ENCODE measurements around the gene SLC45A2.
"Not testable (repeated sequence)": the region's sequence is repeated elsewhere in the genome, so short reads cannot be mapped to it uniquely, and the experiment has no call there.

Gene SLC45A2

GRCh38 chr5:34013547-34013946, 29.1 kb upstream of the SLC45A2 start:
- H3K9me3 Mint-ChIP-seq (ENCODE audit: low read depth) = peaks cover 6% of the 10 kb centered on the region
- H3K27ac Mint-ChIP-seq = no peak overlapping the region
- H3K27me3 Mint-ChIP-seq = no peaks in the 10 kb centered on the region
- no peak overlapping the region for H3K4me3 Mint-ChIP-seq
- peaks cover 7% of the 10 kb centered on the region for H3K4me1 Mint-ChIP-seq (ENCODE audit: low read depth)
- peaks cover 2% of the 10 kb centered on the region for H3K36me3 Mint-ChIP-seq

GRCh38 chr5:34012791-34013190, 28.3 kb upstream of the SLC45A2 start:
- Mint-ChIP-seq H3K9me3 (ENCODE audit: low read depth) (peaks cover 6% of the 10 kb centered on the region), H3K4me1 (ENCODE audit: low read depth) (peaks cover 10% of the 10 kb centered on the region), H3K27ac (no peak overlapping the region), H3K36me3 (peaks cover 2% of the 10 kb centered on the region), H3K27me3 (no peaks in the 10 kb centered on the region), H3K4me3 (no peak overlapping the region)

GRCh38 chr5:34011536-34011935, 27.0 kb upstream of the SLC45A2 start:
- no peak overlapping the region for H3K27ac Mint-ChIP-seq
- H3K4me1 Mint-ChIP-seq (ENCODE audit: low read depth) = peaks cover 18% of the 10 kb centered on the region
- peaks cover 2% of the 10 kb centered on the region for H3K36me3 Mint-ChIP-seq
- H3K27me3 Mint-ChIP-seq = no peaks in the 10 kb centered on the region
- H3K4me3 Mint-ChIP-seq = no peak overlapping the region
- peaks cover 6% of the 10 kb centered on the region for H3K9me3 Mint-ChIP-seq (ENCODE audit: low read depth)

- peaks cover 25% of the 10 kb centered on the region for H3K4me1 Mint-ChIP-seq (ENCODE audit: low read depth)
- H3K9me3 Mint-ChIP-seq (ENCODE audit: low read depth); H3K27me3 Mint-ChIP-seq; H3K36me3 Mint-ChIP-seq; H3K4me3 Mint-ChIP-seq; H3K27ac Mint-ChIP-seq: not testable (repeated sequence)
These were observed 25.7 kb upstream of the SLC45A2 start for GRCh38 chr5:34010146-34010545.

GRCh38 chr5:34009610-34010009, 25.1 kb upstream of the SLC45A2 start:
- Mint-ChIP-seq H3K27me3 (no peaks in the 10 kb centered on the region), H3K36me3 (no peaks in the 10 kb centered on the region), H3K9me3 (ENCODE audit: low read depth) (peaks cover 6% of the 10 kb centered on the region), H3K4me1 (ENCODE audit: low read depth) (peaks cover 27% of the 10 kb centered on the region), H3K27ac (no peak overlapping the region), H3K4me3 (peak overlapping the region; percentile 20)

- peaks cover 4% of the 10 kb centered on the region for H3K9me3 Mint-ChIP-seq (ENCODE audit: low read depth)
- H3K36me3 Mint-ChIP-seq = peaks cover 1% of the 10 kb centered on the region
- H3K4me3 Mint-ChIP-seq = peak overlapping the region; percentile 94
- H3K4me1 Mint-ChIP-seq (ENCODE audit: low read depth) = peaks cover 28% of the 10 kb centered on the region
- H3K27ac Mint-ChIP-seq = peak overlapping the region; percentile 89
- H3K27me3 Mint-ChIP-seq = no peaks in the 10 kb centered on the region
These were observed 24.3 kb upstream of the SLC45A2 start for GRCh38 chr5:34008802-34009201.

- H3K27ac Mint-ChIP-seq = peak within 1 kb of the TSS; percentile 89
- H3K27me3 Mint-ChIP-seq = no peaks in the 10 kb centered on the region
- H3K4me3 Mint-ChIP-seq = peak within 1 kb of the TSS; percentile 94
- no peaks in the 10 kb centered on the region for H3K9me3 Mint-ChIP-seq (ENCODE audit: low read depth)
- H3K36me3 Mint-ChIP-seq = peaks cover 9% of the 10 kb centered on the region
- H3K4me1 Mint-ChIP-seq (ENCODE audit: low read depth) = peaks cover 28% of the 10 kb centered on the region
These were observed 23.4 kb upstream of the SLC45A2 start, which contains the start of gene AMACR for GRCh38 chr5:34007621-34008600. Gene AMACR (minus strand): TSS chr5:34008050. CDS start chr5:34008019, 31 bp downstream.

GRCh38 chr5:34007201-34007620, 22.7 kb upstream of the SLC45A2 start:
- peak overlapping the region; percentile 94 for H3K4me3 Mint-ChIP-seq
- H3K36me3 Mint-ChIP-seq = peaks cover 9% of the 10 kb centered on the region
- H3K9me3 Mint-ChIP-seq (ENCODE audit: low read depth) = no peaks in the 10 kb centered on the region
- H3K27ac Mint-ChIP-seq = peak overlapping the region; percentile 89
- no peaks in the 10 kb centered on the region for H3K27me3 Mint-ChIP-seq
- peaks cover 28% of the 10 kb centered on the region for H3K4me1 Mint-ChIP-seq (ENCODE audit: low read depth)

GRCh38 chr5:34005681-34006080, 21.2 kb upstream of the SLC45A2 start:
- Mint-ChIP-seq H3K4me3 (peak overlapping the region; percentile 41), H3K36me3 (peaks cover 9% of the 10 kb centered on the region), H3K27me3 (no peaks in the 10 kb centered on the region), H3K9me3 (ENCODE audit: low read depth) (no peaks in the 10 kb centered on the region), H3K27ac (peak overlapping the region; percentile 41), H3K4me1 (ENCODE audit: low read depth) (peaks cover 28% of the 10 kb centered on the region)

- H3K27ac Mint-ChIP-seq = no peak overlapping the region
- no peak overlapping the region for H3K4me3 Mint-ChIP-seq
- H3K27me3 Mint-ChIP-seq = no peaks in the 10 kb centered on the region
- H3K4me1 Mint-ChIP-seq (ENCODE audit: low read depth) = peaks cover 28% of the 10 kb centered on the region
- H3K9me3 Mint-ChIP-seq (ENCODE audit: low read depth) = no peaks in the 10 kb centered on the region
- peaks cover 9% of the 10 kb centered on the region for H3K36me3 Mint-ChIP-seq
These were observed 20.7 kb upstream of the SLC45A2 start for GRCh38 chr5:34005211-34005610.

- Mint-ChIP-seq H3K27ac (no peak overlapping the region), H3K36me3 (peaks cover 9% of the 10 kb centered on the region), H3K27me3 (no peaks in the 10 kb centered on the region), H3K9me3 (ENCODE audit: low read depth) (no peaks in the 10 kb centered on the region), H3K4me3 (no peak overlapping the region), H3K4me1 (ENCODE audit: low read depth) (peaks cover 25% of the 10 kb centered on the region)
These were observed 19.4 kb upstream of the SLC45A2 start for GRCh38 chr5:34003941-34004340.

GRCh38 chr5:34002629-34003328, 18.3 kb upstream of the SLC45A2 start:
- Mint-ChIP-seq H3K27me3 (no peaks in the 10 kb centered on the region), H3K36me3 (peaks cover 12% of the 10 kb centered on the region), H3K4me3 (no peak overlapping the region), H3K27ac (no peak overlapping the region), H3K4me1 (ENCODE audit: low read depth) (peaks cover 18% of the 10 kb centered on the region), H3K9me3 (ENCODE audit: low read depth) (no peaks in the 10 kb centered on the region)

- Mint-ChIP-seq H3K36me3 (peaks cover 15% of the 10 kb centered on the region), H3K4me1 (ENCODE audit: low read depth) (peaks cover 14% of the 10 kb centered on the region), H3K27me3 (no peaks in the 10 kb centered on the region), H3K9me3 (ENCODE audit: low read depth) (no peaks in the 10 kb centered on the region), H3K27ac (no peak overlapping the region), H3K4me3 (no peak overlapping the region)
These were observed 16.8 kb upstream of the SLC45A2 start for GRCh38 chr5:34001241-34001841.

GRCh38 chr5:33999978-34000377, 15.5 kb upstream of the SLC45A2 start:
- Mint-ChIP-seq H3K27ac (no peak overlapping the region), H3K4me3 (no peak overlapping the region), H3K27me3 (no peaks in the 10 kb centered on the region), H3K9me3 (ENCODE audit: low read depth) (no peaks in the 10 kb centered on the region), H3K36me3 (peaks cover 20% of the 10 kb centered on the region), H3K4me1 (ENCODE audit: low read depth) (peaks cover 6% of the 10 kb centered on the region)

Data from activated naive CD8-positive, alpha-beta T cell (primary cell).